ENCODE data around the gene MIEF2. TPM values are rescaled to one million over a fixed set of nuclear protein-coding genes. Genes with fewer than 3 reads are reported as not detected.
A peak's percentile ranks its signal among the peaks of the same experiment; 100 is the strongest.

Gene MIEF2
- polyA plus RNA-seq, 2 of the 4 experiments (the other 2 are of a cell fraction): 3.7 to 8.5 TPM

- TF ChIP-seq USF2 (IDR thresholded peaks at IDR 0.05): no peak
- TF ChIP-seq HEYL (CRISPR knock-in tag; IDR thresholded peaks at IDR 0.05): no peak
- TF ChIP-seq NR3C1 (IDR thresholded peaks at IDR 0.05): no peak
- TF ChIP-seq FOSL2 (IDR thresholded peaks at IDR 0.05): no peak
- TF ChIP-seq FOSL2 (CRISPR knock-in tag; IDR thresholded peaks at IDR 0.05): no peak
- TF ChIP-seq ZC3H11A (IDR thresholded peaks at IDR 0.05): no peak
- TF ChIP-seq HMGXB4 (CRISPR knock-in tag; IDR thresholded peaks at IDR 0.05; ENCODE audit: borderline replicate concordance): no peak
- TF ChIP-seq EHMT2 (IDR thresholded peaks at IDR 0.05; ENCODE audit: low read depth): no peak
- TF ChIP-seq HDAC2 (IDR thresholded peaks at IDR 0.05): no peak
- TF ChIP-seq HOXB13 (CRISPR knock-in tag; IDR thresholded peaks at IDR 0.05; ENCODE audit: low read depth): no peak
- no peak for TF ChIP-seq MAX (IDR thresholded peaks at IDR 0.05)
- TF ChIP-seq CHD4 (IDR thresholded peaks at IDR 0.05; ENCODE audit: borderline replicate concordance): no peak
- TF ChIP-seq RAD21 (conservative IDR thresholded peaks at IDR 0.05 in 1 of 2, IDR thresholded peaks at IDR 0.05 in 1 of 2): peak; percentile 84 to 93
Observed at GRCh38 chr17:18217412-18218015, 42.9 kb upstream of the MIEF2 start (continued).

GRCh38 chr17:18218756-18219415 is 41.6 kb upstream of the MIEF2 start:
- ATAC-seq (peak; percentile 23 to 40; a peak in 4 of 6 replicates), FAIRE-seq (no peak), DNase-seq (ENCODE audit: low read depth in 1 of 2, low spot score in 1 of 2) (no peak)
- ChIA-PET CTCF (interaction anchor here (1.0 to 7.1 kb wide), 9 partner anchors 12 to 104 kb away, joined by 3 to 106 read pairs (median 6); no protein-coding TSS in a partner anchor), POLR2A (interaction anchor here (1.0 kb wide), 1 partner anchor 36 kb away, joined by 3 read pairs; the partner anchor contains the start of gene ALKBH5)
- 72% methylated on average over 4 of the region's 4 CpGs for WGBS (ENCODE audit: missing lambda C conversion rate)
- H3K4me2 ChIP-seq: no peak overlapping the region
- no peak overlapping the region for H3K4me3 ChIP-seq
- TF ChIP-seq GATA3 (IDR thresholded peaks at IDR 0.05; ENCODE audit: borderline replicate concordance) (no peak), POLR2A (IDR thresholded peaks at IDR 0.05; ENCODE audit: low read length) (no peak), JUN (IDR thresholded peaks at IDR 0.05) (no peak), ZSCAN20 (CRISPR knock-in tag; IDR thresholded peaks at IDR 0.05) (no peak), MYC (IDR thresholded peaks at IDR 0.05; ENCODE audit: borderline replicate concordance, low read length) (no peak), ESRRA (IDR thresholded peaks at IDR 0.05; ENCODE audit: borderline replicate concordance, low read length) (no peak), SREBF2 (IDR thresholded peaks at IDR 0.05) (no peak), JUNB (IDR thresholded peaks at IDR 0.05) (no peak), REST (IDR thresholded peaks at IDR 0.05) (no peak), RARB (CRISPR knock-in tag; IDR thresholded peaks at IDR 0.05) (no peak), E2F6 (IDR thresholded peaks at IDR 0.05; ENCODE audit: borderline replicate concordance, low read depth) (no peak), CEBPB (IDR thresholded peaks at IDR 0.05) (no peak), KDM5A (IDR thresholded peaks at IDR 0.05) (no peak), TFCP2L1 (CRISPR knock-in tag; IDR thresholded peaks at IDR 0.05) (no peak), KDM1A (IDR thresholded peaks at IDR 0.05; ENCODE audit: low read depth) (no peak), ZC3H11A (IDR thresholded peaks at IDR 0.05) (no peak), MAZ (IDR thresholded peaks at IDR 0.05; ENCODE audit: borderline replicate concordance, low read depth, low read length) (no peak)
- no peak overlapping the region for H3K27ac ChIP-seq
- H3K9me3 ChIP-seq: no peaks in the 10 kb centered on the region
- H3K4me1 ChIP-seq: peaks cover 7% of the 10 kb centered on the region; the same call in 2 of the 3 replicates

Data from A549 (cell line).